OCI-M2 (cell line): ENCODE results near the gene ASCC3.

Source experiments
- DNase-seq: peaks from one replicate; lab custom pipeline; 2025; ENCODE audit not compliant: unreplicated experiment; lab: John Stamatoyannopoulos, UW

The ASCC3 gene

GRCh38 chr6:100467129-100468015, 413.8 kb downstream of the ASCC3 start:
- DNase-seq: no peak

GRCh38 chr6:100466410-100467128, 414.6 kb downstream of the ASCC3 start:
- DNase-seq: no peak

- DNase-seq: no peak
Measured at GRCh38 chr6:100465701-100466409, 415.3 kb downstream of the ASCC3 start.

- no peak for DNase-seq
Measured at GRCh38 chr6:100464903-100465700, 416.0 kb downstream of the ASCC3 start, which contains the start of gene SIM1. Gene SIM1 (minus strand): TSS chr6:100464921. CDS start chr6:100463468, 1,453 bp downstream.

- DNase-seq: no peak
Measured at GRCh38 chr6:100464162-100464851, 416.8 kb downstream of the ASCC3 start.

GRCh38 chr6:100463630-100464161, 417.4 kb downstream of the ASCC3 start:
- no peak for DNase-seq

GRCh38 chr6:100462706-100463629, 418.2 kb downstream of the ASCC3 start:
- no peak for DNase-seq

- DNase-seq: no peak
Measured at GRCh38 chr6:100461917-100462705, 419.0 kb downstream of the ASCC3 start.

- DNase-seq: no peak
Measured at GRCh38 chr6:100461278-100461916, 419.7 kb downstream of the ASCC3 start.

- no peak for DNase-seq
Measured at GRCh38 chr6:100460650-100461204, 420.4 kb downstream of the ASCC3 start.

- DNase-seq: no peak
Measured at GRCh38 chr6:100459592-100460184, 421.4 kb downstream of the ASCC3 start.

GRCh38 chr6:100458841-100459591, 422.1 kb downstream of the ASCC3 start:
- DNase-seq: no peak
